H9 (cell line): ENCODE data around the gene STK32C. TPM values are rescaled to one million over a fixed set of nuclear protein-coding genes. Genes with fewer than 3 reads are reported as not detected.

Source experiments
- DNase-seq: peaks from one replicate; pipeline ENCODE4 v3.0.0-alpha.2; 2017
- H2AFZ ChIP-seq: one replicate; pipeline ENCODE4 v1.6.1; 2013; ENCODE audit warnings: mild to moderate bottlenecking, low read length, control low read depth, moderate library complexity
- H2AK5ac ChIP-seq: 2 replicates; pipeline ENCODE4 v1.6.1; 2013; ENCODE audit warnings: low read length, control low read depth, mixed read lengths; ENCODE audit not compliant: insufficient read length
- H2BK120ac ChIP-seq: one replicate; pipeline ENCODE4 v1.6.1; 2013; ENCODE audit warnings: low read depth, mild to moderate bottlenecking, low read length, control low read depth, inconsistent platforms; ENCODE audit not compliant: poor library complexity, severe bottlenecking
- H2BK12ac ChIP-seq: 2 replicates; pipeline ENCODE4 v1.6.1; 2013; ENCODE audit warnings: low read length, control low read depth, mixed read lengths, low read depth; ENCODE audit not compliant: insufficient read length
- H2BK15ac ChIP-seq: 2 replicates; pipeline ENCODE4 v1.6.1; 2013; ENCODE audit warnings: low read depth, low read length, control low read depth
- H2BK20ac ChIP-seq: one replicate; pipeline ENCODE4 v1.6.1; 2013; ENCODE audit warnings: low read depth, mild to moderate bottlenecking, low read length, control low read depth, inconsistent platforms; ENCODE audit not compliant: poor library complexity, severe bottlenecking
- H2BK5ac ChIP-seq: 2 replicates; pipeline ENCODE4 v1.6.1; 2013; ENCODE audit warnings: low read length, control low read depth, mixed read lengths; ENCODE audit not compliant: insufficient read length
- H3K14ac ChIP-seq: 2 replicates; pipeline ENCODE4 v1.6.1; 2013; ENCODE audit warnings: low read length, control low read depth; ENCODE audit not compliant: insufficient read depth
- H3K18ac ChIP-seq: 2 replicates; pipeline ENCODE4 v1.6.1; 2013; ENCODE audit warnings: low read depth, mild to moderate bottlenecking, mixed read lengths, low read length, control low read depth; ENCODE audit not compliant: insufficient read length
- H3K23ac ChIP-seq: 2 replicates; pipeline ENCODE4 v1.6.1; 2013; ENCODE audit warnings: low read length, control low read depth, mixed read lengths, low read depth; ENCODE audit not compliant: insufficient read length
- H3K23me2 ChIP-seq: 2 replicates; pipeline ENCODE4 v1.6.1; 2013; ENCODE audit warnings: low read depth, mild to moderate bottlenecking, mixed read lengths, low read length, control low read depth; ENCODE audit not compliant: insufficient read length, poor library complexity, severe bottlenecking
- H3K27ac ChIP-seq: 2 replicates; pipeline ENCODE4 v1.5.1; 2013; ENCODE audit warnings: low read length, control low read depth, mixed read lengths, low read depth; ENCODE audit not compliant: insufficient read length
- H3K27me3 ChIP-seq: 2 replicates; pipeline ENCODE4 v1.6.1; 2013; ENCODE audit warnings: low read length, control low read depth, inconsistent platforms; ENCODE audit not compliant: insufficient read depth
- H3K4ac ChIP-seq: 2 replicates; pipeline ENCODE4 v1.6.1; 2013; ENCODE audit warnings: low read depth, mild to moderate bottlenecking, control low read depth, inconsistent platforms, low read length, moderate library complexity
- H3K4me1 ChIP-seq: 2 replicates; pipeline ENCODE4 v1.6.1; 2013; ENCODE audit warnings: low read length, control low read depth, inconsistent platforms; ENCODE audit not compliant: insufficient read depth
- H3K4me2 ChIP-seq: 2 replicates; pipeline ENCODE4 v1.6.1; 2013; ENCODE audit warnings: low read length, control low read depth, mixed read lengths; ENCODE audit not compliant: insufficient read length, insufficient read depth
- H3K56ac ChIP-seq: 2 replicates; pipeline ENCODE4 v1.6.1; 2013; ENCODE audit warnings: low read depth, mild to moderate bottlenecking, mixed read lengths, low read length, control low read depth; ENCODE audit not compliant: insufficient read length
- H3K79me1 ChIP-seq: 2 replicates; pipeline ENCODE4 v1.6.1; 2013; ENCODE audit warnings: low read depth, mild to moderate bottlenecking, moderate library complexity, low read length, control low read depth, inconsistent platforms; ENCODE audit not compliant: insufficient read depth, poor library complexity, severe bottlenecking
- H3K79me2 ChIP-seq: 2 replicates; pipeline ENCODE4 v1.6.1; 2013; ENCODE audit warnings: low read length, control low read depth, inconsistent platforms; ENCODE audit not compliant: insufficient read depth
- H3K9ac ChIP-seq: 2 replicates; pipeline ENCODE4 v1.6.1; 2013; ENCODE audit warnings: low read length, control low read depth, mixed read lengths; ENCODE audit not compliant: insufficient read length; ENCODE audit errors: extremely low read depth
- H3K9me3 ChIP-seq: one replicate; pipeline ENCODE4 v1.6.1; 2013; ENCODE audit warnings: low read depth, low read length, inconsistent platforms; ENCODE audit not compliant: control insufficient read depth
- H3T11ph ChIP-seq: one replicate; pipeline ENCODE4 v1.6.1; 2013; ENCODE audit warnings: mild to moderate bottlenecking, low read length, control low read depth, inconsistent platforms
- H4K20me1 ChIP-seq: one replicate; pipeline ENCODE4 v1.6.1; 2013; ENCODE audit not compliant: control insufficient read depth, insufficient read length, insufficient read depth
- H4K5ac ChIP-seq: 2 replicates; pipeline ENCODE4 v1.6.1; 2013; ENCODE audit warnings: low read depth, mild to moderate bottlenecking, mixed read lengths, low read length, control low read depth; ENCODE audit not compliant: insufficient read length
- H4K8ac ChIP-seq: replicated peaks from 2 replicates; pipeline ENCODE4 v1.6.1; 2013; ENCODE audit warnings: low read length, control low read depth, mixed read lengths, low read depth; ENCODE audit not compliant: insufficient read length
- H4K91ac ChIP-seq: 2 replicates; pipeline ENCODE4 v1.6.1; 2013; ENCODE audit warnings: low read depth, mild to moderate bottlenecking, moderate library complexity, mixed read lengths, low read length, control low read depth; ENCODE audit not compliant: insufficient read length
- H3K27ac Mint-ChIP-seq, 3 experiments: 2 replicates in 2 of 3; 3 replicates in 1 of 3; pipeline ENCODE4 v1.8.0; 2020 to 2021; ENCODE audit warnings: mixed read lengths in 3 of 3, mild to moderate bottlenecking in 1 of 3, moderate library complexity in 1 of 3
- H3K27me3 Mint-ChIP-seq: 2 replicates; pipeline ENCODE4 v1.8.0; 2021; ENCODE audit warnings: low read depth, mild to moderate bottlenecking, moderate library complexity, mixed read lengths
- H3K36me3 Mint-ChIP-seq, 3 experiments: 2 replicates in 2 of 3; 3 replicates in 1 of 3; pipeline ENCODE4 v1.8.0; 2020 to 2021; ENCODE audit warnings: low read depth in 3 of 3, mixed read lengths in 3 of 3; ENCODE audit not compliant: insufficient read depth in 1 of 3
- H3K4me1 Mint-ChIP-seq, 2 experiments: 2 replicates each; pipeline ENCODE4 v1.8.0; 2020; ENCODE audit warnings: mixed read lengths in 2 of 2
- H3K4me3 Mint-ChIP-seq, 2 experiments: 2 replicates in 1 of 2; 3 replicates in 1 of 2; pipeline ENCODE4 v1.8.0; 2020 to 2021; ENCODE audit warnings: mild to moderate bottlenecking in 2 of 2, mixed read lengths in 2 of 2, moderate library complexity in 1 of 2
- H3K9me3 Mint-ChIP-seq, 2 experiments: 2 replicates in 1 of 2; 3 replicates in 1 of 2; pipeline ENCODE4 v1.8.0; 2020; ENCODE audit warnings: mild to moderate bottlenecking in 2 of 2, mixed read lengths in 2 of 2, moderate library complexity in 1 of 2
- WGBS: extraction: QIAGEN DNeasy Blood & Tissue Kit; methylation state at CpG from one replicate; pipeline ENCODE4 v1.1.7; 2013; ENCODE audit warnings: missing lambda C conversion rate, low lambda C conversion rate, mixed read lengths; ENCODE audit not compliant: insufficient read length; ENCODE audit errors: extremely low coverage; 5-methylcytosine and 5-hydroxymethylcytosine counted together
- total RNA-seq: library from RNA; stranded (reverse); gene quantifications from 2 replicates; pipeline ENCODE4 v1.2.1, GENCODE V29; 2021
- TF ChIP-seq, protein P1 (sequence below): fragments of 200-600 bp; sonication (generic); conservative IDR thresholded peaks from 3 replicates; pipeline ENCODE4 v1.8.0; 2021; ENCODE audit warnings: antibody characterized with exemption, mild to moderate bottlenecking

STK32C gene
- total RNA-seq, 1 experiment from 2014 or later = 11.3 TPM

DNA sequence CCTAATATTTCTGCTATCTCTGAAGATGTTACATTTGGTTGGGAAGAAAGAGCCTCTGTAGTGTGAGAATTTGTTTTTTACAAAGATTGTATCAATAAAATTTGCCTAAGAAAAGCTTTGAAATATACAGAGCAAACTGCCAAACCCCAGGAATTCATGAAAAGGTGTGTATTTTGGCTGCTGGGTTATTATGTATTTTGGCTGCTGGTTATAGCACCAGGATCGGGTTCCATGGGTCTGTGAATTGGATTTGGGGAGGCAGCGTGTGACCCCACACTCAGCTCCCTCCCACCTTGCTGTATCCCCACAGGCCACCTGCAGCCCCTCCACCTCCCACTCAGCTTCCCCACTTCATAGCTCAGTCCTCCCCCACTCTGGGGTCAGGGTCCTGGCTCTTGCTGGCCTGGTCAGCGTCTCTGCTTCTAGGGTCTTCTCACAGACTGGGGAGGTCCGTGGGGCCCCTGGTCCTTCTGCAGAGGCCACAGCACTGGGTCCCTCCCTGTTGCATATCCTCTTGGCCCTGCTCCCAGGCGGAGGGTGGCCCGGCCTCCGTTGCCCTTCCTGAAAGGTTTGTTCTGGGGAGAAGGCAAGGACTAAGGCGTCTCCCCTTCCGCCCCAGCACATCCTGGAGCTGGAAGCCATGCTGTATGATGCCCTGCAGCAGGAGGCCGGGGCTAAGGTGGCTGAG, 145.0 kb downstream of the STK32C start:
- H4K5ac ChIP-seq = no peak overlapping the region
- TF ChIP-seq, protein P1, sequence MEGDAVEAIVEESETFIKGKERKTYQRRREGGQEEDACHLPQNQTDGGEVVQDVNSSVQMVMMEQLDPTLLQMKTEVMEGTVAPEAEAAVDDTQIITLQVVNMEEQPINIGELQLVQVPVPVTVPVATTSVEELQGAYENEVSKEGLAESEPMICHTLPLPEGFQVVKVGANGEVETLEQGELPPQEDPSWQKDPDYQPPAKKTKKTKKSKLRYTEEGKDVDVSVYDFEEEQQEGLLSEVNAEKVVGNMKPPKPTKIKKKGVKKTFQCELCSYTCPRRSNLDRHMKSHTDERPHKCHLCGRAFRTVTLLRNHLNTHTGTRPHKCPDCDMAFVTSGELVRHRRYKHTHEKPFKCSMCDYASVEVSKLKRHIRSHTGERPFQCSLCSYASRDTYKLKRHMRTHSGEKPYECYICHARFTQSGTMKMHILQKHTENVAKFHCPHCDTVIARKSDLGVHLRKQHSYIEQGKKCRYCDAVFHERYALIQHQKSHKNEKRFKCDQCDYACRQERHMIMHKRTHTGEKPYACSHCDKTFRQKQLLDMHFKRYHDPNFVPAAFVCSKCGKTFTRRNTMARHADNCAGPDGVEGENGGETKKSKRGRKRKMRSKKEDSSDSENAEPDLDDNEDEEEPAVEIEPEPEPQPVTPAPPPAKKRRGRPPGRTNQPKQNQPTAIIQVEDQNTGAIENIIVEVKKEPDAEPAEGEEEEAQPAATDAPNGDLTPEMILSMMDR = no peak
- Mint-ChIP-seq H3K9me3 (peaks cover 0 to 5% of the 10 kb centered on the region in 2 experiments; a peak in 4 of 5 replicates), H3K27ac (no peak overlapping the region), H3K4me1 (peaks cover 14 to 27% of the 10 kb centered on the region in 2 experiments), H3K36me3 (no peaks in the 10 kb centered on the region; a peak in 1 of 7 replicates), H3K4me3 (peak overlapping the region; percentile 46 to 50; a peak in 4 of 5 replicates), H3K27me3 (peaks cover 7% of the 10 kb centered on the region)
- no peak overlapping the region for H3K14ac ChIP-seq
- H4K91ac ChIP-seq = no peak overlapping the region
- H4K20me1 ChIP-seq = no peaks in the 10 kb centered on the region
- H3K9ac ChIP-seq = no peak overlapping the region
- no peaks in the 10 kb centered on the region; the same call in 1 of the 2 replicates for H3K4me1 ChIP-seq
- no peak overlapping the region for H3K56ac ChIP-seq
- H3K9me3 ChIP-seq = no peaks in the 10 kb centered on the region
- no peak overlapping the region for H2BK120ac ChIP-seq
- no peak overlapping the region for H2BK15ac ChIP-seq
- WGBS = no CpG with 5 or more reads among the region's 10 CpGs
- no peak overlapping the region for H4K8ac ChIP-seq
- no peaks in the 10 kb centered on the region for H3K27me3 ChIP-seq
- H3K23ac ChIP-seq = no peak overlapping the region
- no peak overlapping the region for H2AK5ac ChIP-seq
- H3K18ac ChIP-seq = no peak overlapping the region
- H3K23me2 ChIP-seq = no peaks in the 10 kb centered on the region
- no peaks in the 10 kb centered on the region for H3K79me1 ChIP-seq
- H2BK20ac ChIP-seq = no peak overlapping the region
- H2BK12ac ChIP-seq = no peak overlapping the region
- no peak overlapping the region for H3K27ac ChIP-seq
- no peak overlapping the region for H3T11ph ChIP-seq
- DNase-seq = no peak
- H2AFZ ChIP-seq = no peak overlapping the region
- H3K79me2 ChIP-seq = no peaks in the 10 kb centered on the region
- H3K4me2 ChIP-seq = peak overlapping the region; percentile 20
- no peak overlapping the region for H2BK5ac ChIP-seq
- no peak overlapping the region for H3K4ac ChIP-seq
